H9 (cell line): Measurements from ENCODE around the gene TACC2. TPM values are rescaled to one million over a fixed set of nuclear protein-coding genes. Genes with fewer than 3 reads are reported as not detected.

Source experiments
- DNase-seq: peaks from one replicate; pipeline ENCODE4 v3.0.0-alpha.2; 2017
- H2AFZ ChIP-seq: one replicate; pipeline ENCODE4 v1.6.1; 2013; ENCODE audit warnings: mild to moderate bottlenecking, low read length, control low read depth, moderate library complexity
- H2AK5ac ChIP-seq: 2 replicates; pipeline ENCODE4 v1.6.1; 2013; ENCODE audit warnings: low read length, control low read depth, mixed read lengths; ENCODE audit not compliant: insufficient read length
- H2BK120ac ChIP-seq: one replicate; pipeline ENCODE4 v1.6.1; 2013; ENCODE audit warnings: low read depth, mild to moderate bottlenecking, low read length, control low read depth, inconsistent platforms; ENCODE audit not compliant: poor library complexity, severe bottlenecking
- H2BK12ac ChIP-seq: 2 replicates; pipeline ENCODE4 v1.6.1; 2013; ENCODE audit warnings: low read length, control low read depth, mixed read lengths, low read depth; ENCODE audit not compliant: insufficient read length
- H2BK15ac ChIP-seq: 2 replicates; pipeline ENCODE4 v1.6.1; 2013; ENCODE audit warnings: low read depth, low read length, control low read depth
- H2BK20ac ChIP-seq: one replicate; pipeline ENCODE4 v1.6.1; 2013; ENCODE audit warnings: low read depth, mild to moderate bottlenecking, low read length, control low read depth, inconsistent platforms; ENCODE audit not compliant: poor library complexity, severe bottlenecking
- H2BK5ac ChIP-seq: 2 replicates; pipeline ENCODE4 v1.6.1; 2013; ENCODE audit warnings: low read length, control low read depth, mixed read lengths; ENCODE audit not compliant: insufficient read length
- H3K14ac ChIP-seq: 2 replicates; pipeline ENCODE4 v1.6.1; 2013; ENCODE audit warnings: low read length, control low read depth; ENCODE audit not compliant: insufficient read depth
- H3K18ac ChIP-seq: 2 replicates; pipeline ENCODE4 v1.6.1; 2013; ENCODE audit warnings: low read depth, mild to moderate bottlenecking, mixed read lengths, low read length, control low read depth; ENCODE audit not compliant: insufficient read length
- H3K23ac ChIP-seq: 2 replicates; pipeline ENCODE4 v1.6.1; 2013; ENCODE audit warnings: low read length, control low read depth, mixed read lengths, low read depth; ENCODE audit not compliant: insufficient read length
- H3K23me2 ChIP-seq: 2 replicates; pipeline ENCODE4 v1.6.1; 2013; ENCODE audit warnings: low read depth, mild to moderate bottlenecking, mixed read lengths, low read length, control low read depth; ENCODE audit not compliant: insufficient read length, poor library complexity, severe bottlenecking
- H3K27ac ChIP-seq: 2 replicates; pipeline ENCODE4 v1.5.1; 2013; ENCODE audit warnings: low read length, control low read depth, mixed read lengths, low read depth; ENCODE audit not compliant: insufficient read length
- H3K27me3 ChIP-seq: 2 replicates; pipeline ENCODE4 v1.6.1; 2013; ENCODE audit warnings: low read length, control low read depth, inconsistent platforms; ENCODE audit not compliant: insufficient read depth
- H3K4ac ChIP-seq: 2 replicates; pipeline ENCODE4 v1.6.1; 2013; ENCODE audit warnings: low read depth, mild to moderate bottlenecking, control low read depth, inconsistent platforms, low read length, moderate library complexity
- H3K4me1 ChIP-seq: 2 replicates; pipeline ENCODE4 v1.6.1; 2013; ENCODE audit warnings: low read length, control low read depth, inconsistent platforms; ENCODE audit not compliant: insufficient read depth
- H3K4me2 ChIP-seq: 2 replicates; pipeline ENCODE4 v1.6.1; 2013; ENCODE audit warnings: low read length, control low read depth, mixed read lengths; ENCODE audit not compliant: insufficient read length, insufficient read depth
- H3K56ac ChIP-seq: 2 replicates; pipeline ENCODE4 v1.6.1; 2013; ENCODE audit warnings: low read depth, mild to moderate bottlenecking, mixed read lengths, low read length, control low read depth; ENCODE audit not compliant: insufficient read length
- H3K79me1 ChIP-seq: 2 replicates; pipeline ENCODE4 v1.6.1; 2013; ENCODE audit warnings: low read depth, mild to moderate bottlenecking, moderate library complexity, low read length, control low read depth, inconsistent platforms; ENCODE audit not compliant: insufficient read depth, poor library complexity, severe bottlenecking
- H3K79me2 ChIP-seq: 2 replicates; pipeline ENCODE4 v1.6.1; 2013; ENCODE audit warnings: low read length, control low read depth, inconsistent platforms; ENCODE audit not compliant: insufficient read depth
- H3K9ac ChIP-seq: 2 replicates; pipeline ENCODE4 v1.6.1; 2013; ENCODE audit warnings: low read length, control low read depth, mixed read lengths; ENCODE audit not compliant: insufficient read length; ENCODE audit errors: extremely low read depth
- H3K9me3 ChIP-seq: one replicate; pipeline ENCODE4 v1.6.1; 2013; ENCODE audit warnings: low read depth, low read length, inconsistent platforms; ENCODE audit not compliant: control insufficient read depth
- H3T11ph ChIP-seq: one replicate; pipeline ENCODE4 v1.6.1; 2013; ENCODE audit warnings: mild to moderate bottlenecking, low read length, control low read depth, inconsistent platforms
- H4K20me1 ChIP-seq: one replicate; pipeline ENCODE4 v1.6.1; 2013; ENCODE audit not compliant: control insufficient read depth, insufficient read length, insufficient read depth
- H4K5ac ChIP-seq: 2 replicates; pipeline ENCODE4 v1.6.1; 2013; ENCODE audit warnings: low read depth, mild to moderate bottlenecking, mixed read lengths, low read length, control low read depth; ENCODE audit not compliant: insufficient read length
- H4K8ac ChIP-seq: replicated peaks from 2 replicates; pipeline ENCODE4 v1.6.1; 2013; ENCODE audit warnings: low read length, control low read depth, mixed read lengths, low read depth; ENCODE audit not compliant: insufficient read length
- H4K91ac ChIP-seq: 2 replicates; pipeline ENCODE4 v1.6.1; 2013; ENCODE audit warnings: low read depth, mild to moderate bottlenecking, moderate library complexity, mixed read lengths, low read length, control low read depth; ENCODE audit not compliant: insufficient read length
- H3K27ac Mint-ChIP-seq, 3 experiments: 2 replicates in 2 of 3; 3 replicates in 1 of 3; pipeline ENCODE4 v1.8.0; 2020 to 2021; ENCODE audit warnings: mixed read lengths in 3 of 3, mild to moderate bottlenecking in 1 of 3, moderate library complexity in 1 of 3
- H3K27me3 Mint-ChIP-seq: 2 replicates; pipeline ENCODE4 v1.8.0; 2021; ENCODE audit warnings: low read depth, mild to moderate bottlenecking, moderate library complexity, mixed read lengths
- H3K36me3 Mint-ChIP-seq, 3 experiments: 2 replicates in 2 of 3; 3 replicates in 1 of 3; pipeline ENCODE4 v1.8.0; 2020 to 2021; ENCODE audit warnings: low read depth in 3 of 3, mixed read lengths in 3 of 3; ENCODE audit not compliant: insufficient read depth in 1 of 3
- H3K4me1 Mint-ChIP-seq, 2 experiments: 2 replicates each; pipeline ENCODE4 v1.8.0; 2020; ENCODE audit warnings: mixed read lengths in 2 of 2
- H3K4me3 Mint-ChIP-seq, 2 experiments: 2 replicates in 1 of 2; 3 replicates in 1 of 2; pipeline ENCODE4 v1.8.0; 2020 to 2021; ENCODE audit warnings: mild to moderate bottlenecking in 2 of 2, mixed read lengths in 2 of 2, moderate library complexity in 1 of 2
- H3K9me3 Mint-ChIP-seq, 2 experiments: 2 replicates in 1 of 2; 3 replicates in 1 of 2; pipeline ENCODE4 v1.8.0; 2020; ENCODE audit warnings: mild to moderate bottlenecking in 2 of 2, mixed read lengths in 2 of 2, moderate library complexity in 1 of 2
- CTCF ChIP-seq: fragments of 200-600 bp; sonication (generic); conservative IDR thresholded peaks from 3 replicates; pipeline ENCODE4 v1.8.0; 2021; ENCODE audit warnings: antibody characterized with exemption, mild to moderate bottlenecking
- WGBS: extraction: QIAGEN DNeasy Blood & Tissue Kit; methylation state at CpG from one replicate; pipeline ENCODE4 v1.1.7; 2013; ENCODE audit warnings: missing lambda C conversion rate, low lambda C conversion rate, mixed read lengths; ENCODE audit not compliant: insufficient read length; ENCODE audit errors: extremely low coverage; 5-methylcytosine and 5-hydroxymethylcytosine counted together
- total RNA-seq: library from RNA; stranded (reverse); gene quantifications from 2 replicates; pipeline ENCODE4 v1.2.1, GENCODE V29; 2021

TACC2 gene
- total RNA-seq, 1 experiment from 2014 or later: 58.1 TPM

GRCh38 chr10:122020226-122020625 is 31.3 kb downstream of the TACC2 start:
- no peak overlapping the region for H4K8ac ChIP-seq
- H3K9me3 ChIP-seq: no peaks in the 10 kb centered on the region
- H2BK5ac ChIP-seq: no peak overlapping the region
- H3K4me3 Mint-ChIP-seq: no peak overlapping the region
- no peaks in the 10 kb centered on the region for H3K36me3 Mint-ChIP-seq
- H2BK120ac ChIP-seq: no peak overlapping the region
- H3K9ac ChIP-seq: no peak overlapping the region
- H3K79me2 ChIP-seq: no peaks in the 10 kb centered on the region
- no peaks in the 10 kb centered on the region; a peak in 1 of 5 replicates for H3K9me3 Mint-ChIP-seq
- H2BK15ac ChIP-seq: no peak overlapping the region
- H3K14ac ChIP-seq: no peak overlapping the region
- no peaks in the 10 kb centered on the region for H3K79me1 ChIP-seq
- H3K4ac ChIP-seq: no peak overlapping the region
- peaks cover 26 to 31% of the 10 kb centered on the region in 2 experiments for H3K4me1 Mint-ChIP-seq
- H4K91ac ChIP-seq: no peak overlapping the region
- DNase-seq: no peak
- H3K4me2 ChIP-seq: no peak overlapping the region
- H3K56ac ChIP-seq: no peak overlapping the region
- H3K27ac Mint-ChIP-seq: peak overlapping the region in 1 of 3 experiments; percentile 42; a peak in 1 of 7 replicates
- TF ChIP-seq CTCF: no peak
- H2BK12ac ChIP-seq: no peak overlapping the region
- no peaks in the 10 kb centered on the region for H3K4me1 ChIP-seq
- no peak overlapping the region for H3T11ph ChIP-seq
- no peak overlapping the region for H3K27ac ChIP-seq
- H3K23ac ChIP-seq: no peak overlapping the region
- no peaks in the 10 kb centered on the region for H3K23me2 ChIP-seq
- H2BK20ac ChIP-seq: no peak overlapping the region
- no peak overlapping the region for H4K5ac ChIP-seq
- H2AK5ac ChIP-seq: no peak overlapping the region
- no CpG with 5 or more reads among the region's 6 CpGs for WGBS
- no peak overlapping the region for H2AFZ ChIP-seq
- no peaks in the 10 kb centered on the region for H4K20me1 ChIP-seq
- H3K18ac ChIP-seq: no peak overlapping the region
- H3K27me3 Mint-ChIP-seq: peaks cover 1% of the 10 kb centered on the region
- H3K27me3 ChIP-seq: no peaks in the 10 kb centered on the region
